Measurements from ENCODE around the gene CCL15. TPM values are rescaled to one million over a fixed set of nuclear protein-coding genes. Genes with fewer than 3 reads are reported as not detected.

Gene CCL15
- total RNA-seq, 1 donor from 2014 or later, result not detected

GRCh38 chr17:35972945-35973332, 28.4 kb downstream of the CCL15 start:
- no peak for DNase-seq (ENCODE audit: low read depth, low spot score)
- Mint-ChIP-seq H3K36me3 (ENCODE audit: low read depth) (no peaks in the 10 kb centered on the region), H3K27ac (ENCODE audit: unreplicated experiment) (no peak overlapping the region), H3K4me1 (peaks cover 32% of the 10 kb centered on the region), H3K4me3 (no peak overlapping the region), H3K9me3 (no peaks in the 10 kb centered on the region), H3K27me3 (ENCODE audit: low read depth) (peaks cover 7% of the 10 kb centered on the region)
- no peak for TF ChIP-seq CTCF (conservative IDR thresholded peaks at IDR 0.05)

- no peak for DNase-seq (ENCODE audit: low read depth, low spot score)
- Mint-ChIP-seq H3K9me3 (no peaks in the 10 kb centered on the region), H3K4me1 (peaks cover 32% of the 10 kb centered on the region), H3K36me3 (ENCODE audit: low read depth) (no peaks in the 10 kb centered on the region), H3K27ac (ENCODE audit: unreplicated experiment) (no peak overlapping the region), H3K4me3 (no peak overlapping the region), H3K27me3 (ENCODE audit: low read depth) (peaks cover 7% of the 10 kb centered on the region)
- no peak for TF ChIP-seq CTCF (conservative IDR thresholded peaks at IDR 0.05)
Observed at GRCh38 chr17:35972535-35972934, 28.8 kb downstream of the CCL15 start.

- no peak for DNase-seq (ENCODE audit: low read depth, low spot score)
- Mint-ChIP-seq H3K9me3 (no peaks in the 10 kb centered on the region), H3K4me3 (no peak overlapping the region), H3K27me3 (ENCODE audit: low read depth) (peaks cover 7% of the 10 kb centered on the region), H3K4me1 (peaks cover 32% of the 10 kb centered on the region), H3K27ac (ENCODE audit: unreplicated experiment) (no peak overlapping the region), H3K36me3 (ENCODE audit: low read depth) (no peaks in the 10 kb centered on the region)
- TF ChIP-seq CTCF (conservative IDR thresholded peaks at IDR 0.05), result no peak
Observed at GRCh38 chr17:35972066-35972465, 29.3 kb downstream of the CCL15 start.

- H3K36me3 Mint-ChIP-seq (ENCODE audit: low read depth), result no peaks in the 10 kb centered on the region
- H3K9me3 Mint-ChIP-seq, result no peaks in the 10 kb centered on the region
- peaks cover 10% of the 10 kb centered on the region for H3K27me3 Mint-ChIP-seq (ENCODE audit: low read depth)
- DNase-seq (ENCODE audit: low read depth, low spot score), result peak; percentile 82
- peaks cover 32% of the 10 kb centered on the region for H3K4me1 Mint-ChIP-seq
- TF ChIP-seq CTCF (conservative IDR thresholded peaks at IDR 0.05), result peak; percentile 90
- no peak overlapping the region for H3K27ac Mint-ChIP-seq (ENCODE audit: unreplicated experiment)
- H3K4me3 Mint-ChIP-seq, result no peak overlapping the region
Observed at GRCh38 chr17:35969558-35970380, 31.6 kb downstream of the CCL15 start.

GRCh38 chr17:35968520-35969054, 32.8 kb downstream of the CCL15 start:
- DNase-seq (ENCODE audit: low read depth, low spot score), result no peak
- Mint-ChIP-seq H3K27me3 (ENCODE audit: low read depth) (peaks cover 18% of the 10 kb centered on the region), H3K27ac (ENCODE audit: unreplicated experiment) (no peak overlapping the region), H3K9me3 (no peaks in the 10 kb centered on the region), H3K4me3 (no peak overlapping the region), H3K4me1 (peaks cover 26% of the 10 kb centered on the region), H3K36me3 (ENCODE audit: low read depth) (no peaks in the 10 kb centered on the region)
- no peak for TF ChIP-seq CTCF (conservative IDR thresholded peaks at IDR 0.05)
